ENCODE data around the gene DISC1.

GRCh38 chr1:231949277-231950091 lies 322.9 kb downstream of the DISC1 start:
- no peak for TF ChIP-seq EP300 (IDR thresholded peaks at IDR 0.05)
- TF ChIP-seq, protein P1, sequence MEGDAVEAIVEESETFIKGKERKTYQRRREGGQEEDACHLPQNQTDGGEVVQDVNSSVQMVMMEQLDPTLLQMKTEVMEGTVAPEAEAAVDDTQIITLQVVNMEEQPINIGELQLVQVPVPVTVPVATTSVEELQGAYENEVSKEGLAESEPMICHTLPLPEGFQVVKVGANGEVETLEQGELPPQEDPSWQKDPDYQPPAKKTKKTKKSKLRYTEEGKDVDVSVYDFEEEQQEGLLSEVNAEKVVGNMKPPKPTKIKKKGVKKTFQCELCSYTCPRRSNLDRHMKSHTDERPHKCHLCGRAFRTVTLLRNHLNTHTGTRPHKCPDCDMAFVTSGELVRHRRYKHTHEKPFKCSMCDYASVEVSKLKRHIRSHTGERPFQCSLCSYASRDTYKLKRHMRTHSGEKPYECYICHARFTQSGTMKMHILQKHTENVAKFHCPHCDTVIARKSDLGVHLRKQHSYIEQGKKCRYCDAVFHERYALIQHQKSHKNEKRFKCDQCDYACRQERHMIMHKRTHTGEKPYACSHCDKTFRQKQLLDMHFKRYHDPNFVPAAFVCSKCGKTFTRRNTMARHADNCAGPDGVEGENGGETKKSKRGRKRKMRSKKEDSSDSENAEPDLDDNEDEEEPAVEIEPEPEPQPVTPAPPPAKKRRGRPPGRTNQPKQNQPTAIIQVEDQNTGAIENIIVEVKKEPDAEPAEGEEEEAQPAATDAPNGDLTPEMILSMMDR (IDR thresholded peaks at IDR 0.05) = no peak
- peak in 2 of 4 donors; percentile 19 to 58 for TF ChIP-seq POLR2AphosphoS5 (IDR thresholded peaks at IDR 0.05)
- TF ChIP-seq POLR2A (IDR thresholded peaks at IDR 0.05) = no peak
